NCI-H2171 treated with DMSO at 0.1 percent for 48 hours (cell line): ENCODE measurements around the gene RFXANK.
"Not testable (repeated sequence)": the region's sequence is repeated elsewhere in the genome, so short reads cannot be mapped to it uniquely, and the experiment has no call there.

Experiments
- DNase-seq: peaks from one replicate; lab custom pipeline; 2025; lab: John Stamatoyannopoulos, UW

Gene RFXANK

DNA sequence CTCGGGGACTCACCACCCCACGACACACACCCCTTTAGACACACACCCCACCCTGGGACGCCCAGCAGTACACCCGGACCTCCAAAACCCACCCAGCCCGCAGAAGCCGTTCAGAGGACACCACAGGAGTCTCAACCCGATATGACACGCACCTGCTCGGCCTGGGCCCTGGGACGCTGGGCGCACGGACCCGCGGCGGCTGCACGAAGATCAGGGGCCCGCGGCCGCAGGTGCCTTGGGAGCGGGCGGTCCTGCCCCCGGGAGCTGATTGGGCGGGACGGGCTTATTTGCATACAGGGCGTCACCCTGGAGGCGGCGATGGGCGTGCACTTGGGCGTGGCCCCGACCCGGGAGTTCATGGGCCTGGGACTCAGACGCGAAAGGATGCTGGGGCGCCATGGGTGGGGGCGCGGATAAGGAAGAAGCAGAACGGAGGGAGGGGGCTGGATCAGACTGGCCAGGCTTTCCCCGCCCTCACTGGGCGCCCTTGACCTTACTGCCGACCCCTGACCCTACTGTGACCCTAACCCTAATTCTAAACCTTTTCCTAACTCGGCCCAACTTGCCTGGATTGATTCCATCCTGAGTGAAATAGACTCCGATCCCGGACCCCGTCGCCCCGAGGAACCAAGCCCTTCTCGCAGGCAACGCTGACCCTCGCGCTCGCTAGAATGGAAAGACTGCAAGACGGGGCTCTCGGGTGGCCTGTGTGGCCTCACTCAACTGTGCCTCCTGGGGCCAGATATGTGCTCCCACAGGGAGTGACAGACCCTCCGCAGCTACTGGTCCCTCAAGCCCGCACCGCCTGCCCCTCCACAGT is 21.8 kb upstream of the RFXANK start, which contains the start of gene MEF2B:
Gene MEF2B (minus strand): TSS at position 211 of the 820 bp plus-strand sequence. CDS start 19,528 bp downstream, outside the sequence.
- DNase-seq = peak; percentile 84

GRCh38 chr19:19170873-19171672 is 21.0 kb upstream of the RFXANK start:
- no peak for DNase-seq

- DNase-seq = peak; percentile 3
Observed at GRCh38 chr19:19171821-19172532, 20.1 kb upstream of the RFXANK start.

DNA sequence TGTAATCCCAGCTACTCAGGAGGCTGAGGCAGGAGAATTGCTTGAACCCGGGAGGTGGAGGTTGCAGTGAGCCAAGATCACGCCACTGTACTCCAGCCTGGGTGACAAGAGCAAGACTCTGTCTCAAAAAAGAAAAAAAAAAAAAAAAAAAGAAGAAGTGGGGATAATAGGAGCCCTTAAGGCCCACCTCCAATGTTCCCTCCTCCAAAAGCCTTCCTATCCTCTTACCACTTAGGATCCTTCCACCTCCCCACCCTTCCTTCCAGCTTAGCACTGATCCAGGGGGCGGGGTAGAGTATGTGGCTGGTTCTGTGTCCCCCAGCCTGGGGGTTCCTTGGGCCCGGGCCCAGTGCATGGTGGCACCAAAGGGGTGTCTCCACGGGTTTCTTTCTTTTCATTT is 18.8 kb upstream of the RFXANK start:
- DNase-seq = not testable (repeated sequence)

GRCh38 chr19:19176950-19177349 is 15.1 kb upstream of the RFXANK start:
- DNase-seq = no peak

DNA sequence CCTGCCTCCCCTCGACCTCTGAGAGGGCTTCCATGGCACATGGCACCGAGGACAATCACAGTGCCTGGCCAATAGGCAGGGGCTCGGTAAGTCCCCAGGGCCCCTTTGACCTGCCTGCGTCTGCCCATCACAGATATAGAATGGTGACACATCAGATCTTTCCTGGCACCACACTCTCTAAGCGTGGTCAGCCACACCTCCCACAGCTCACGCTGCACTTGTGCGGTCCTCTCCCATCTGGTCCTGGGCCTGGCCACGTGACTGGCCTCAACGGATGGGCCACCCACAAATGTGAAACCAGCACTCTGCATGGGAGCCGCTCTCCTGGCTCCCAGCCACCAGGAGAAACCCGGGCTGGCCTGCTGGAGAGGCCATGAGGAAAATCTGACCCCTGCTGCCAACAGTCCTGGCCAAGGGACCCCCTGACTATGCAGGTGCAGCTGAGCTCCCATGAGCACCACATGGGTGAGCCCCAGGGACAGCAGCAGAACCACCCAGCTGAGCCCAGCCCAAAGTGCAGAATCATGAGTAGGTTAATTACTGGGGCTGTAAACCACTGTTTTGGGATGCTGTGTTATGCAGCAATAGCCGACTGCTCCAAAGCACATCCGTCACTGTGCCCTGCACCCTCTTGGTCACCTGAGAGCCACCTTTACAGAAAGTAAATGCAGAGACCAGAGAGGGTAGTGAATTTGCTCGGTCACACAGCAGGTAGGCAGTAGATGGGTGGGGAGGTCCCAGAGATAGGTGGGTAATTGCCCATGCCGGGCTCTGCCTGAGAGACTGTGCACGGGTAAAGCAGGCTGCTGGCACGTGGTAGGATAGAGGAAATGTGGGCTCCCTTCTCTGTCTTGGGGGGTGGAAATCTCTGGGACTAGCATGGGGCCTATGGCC is 12.3 kb upstream of the RFXANK start:
- DNase-seq = no peak

GRCh38 chr19:19181488-19181998 is 10.5 kb upstream of the RFXANK start:
- no peak for DNase-seq

DNA sequence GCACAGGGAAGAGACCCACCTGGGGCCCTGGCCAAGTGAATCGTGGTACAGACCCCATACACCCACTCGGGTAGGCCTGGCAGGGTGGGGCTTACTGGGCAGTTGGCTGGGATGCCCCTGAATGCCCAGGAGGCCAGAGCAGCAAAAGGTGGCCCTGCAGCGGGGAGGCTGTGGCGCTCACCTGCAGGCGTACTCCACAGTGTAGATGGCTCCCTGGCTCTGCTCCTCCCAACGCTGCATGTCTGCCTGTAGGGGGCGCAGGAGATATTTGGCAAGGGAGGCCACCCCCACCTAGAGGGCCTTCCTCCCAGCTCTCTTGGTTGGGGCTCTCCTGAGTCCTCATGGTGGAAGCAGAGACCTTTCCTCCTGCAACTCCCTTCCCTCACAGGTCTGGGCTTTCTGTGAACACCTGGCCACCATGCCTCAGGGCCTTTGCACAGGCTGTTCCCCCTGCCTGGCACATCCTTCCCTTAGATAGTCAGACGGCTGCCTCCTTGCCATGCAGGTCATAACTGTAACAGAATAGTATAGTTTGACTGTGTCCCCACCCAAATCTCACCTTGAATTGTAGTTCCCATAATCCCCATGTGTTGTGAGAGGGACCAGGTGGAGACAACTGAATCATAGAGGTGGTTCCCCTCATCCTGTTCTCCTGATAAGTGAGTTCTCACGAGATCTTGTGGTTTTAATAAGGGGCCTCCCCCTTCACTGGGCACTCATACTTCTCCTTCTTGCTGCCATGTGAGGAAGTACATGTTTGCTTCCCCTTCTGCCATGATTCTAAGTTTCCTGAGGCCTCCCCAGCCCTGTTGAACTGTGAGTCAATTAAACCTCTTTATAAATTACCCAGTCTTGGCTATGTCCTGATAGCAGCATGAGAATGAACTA is 6.0 kb upstream of the RFXANK start:
- no peak for DNase-seq

DNA sequence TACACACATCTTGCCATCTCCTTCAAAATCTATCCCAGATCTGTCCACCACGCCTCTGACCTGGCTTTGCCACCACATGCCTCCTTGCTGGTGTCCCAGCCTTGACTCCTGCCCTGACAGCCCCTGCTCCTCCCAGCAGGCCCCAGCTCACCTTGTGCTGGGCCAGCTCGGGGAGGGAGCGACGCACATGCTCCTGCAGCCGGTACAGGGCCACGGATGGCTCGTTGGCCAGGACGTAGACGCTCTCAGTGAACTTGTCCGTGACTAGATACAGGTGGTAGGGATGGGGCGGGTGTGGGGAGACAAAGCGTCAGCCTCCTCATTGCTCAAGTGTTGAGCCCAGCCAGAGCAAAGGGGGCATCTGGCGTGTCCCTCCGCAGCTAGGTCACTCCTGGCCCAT is 5.3 kb upstream of the RFXANK start:
- no peak for DNase-seq

DNA sequence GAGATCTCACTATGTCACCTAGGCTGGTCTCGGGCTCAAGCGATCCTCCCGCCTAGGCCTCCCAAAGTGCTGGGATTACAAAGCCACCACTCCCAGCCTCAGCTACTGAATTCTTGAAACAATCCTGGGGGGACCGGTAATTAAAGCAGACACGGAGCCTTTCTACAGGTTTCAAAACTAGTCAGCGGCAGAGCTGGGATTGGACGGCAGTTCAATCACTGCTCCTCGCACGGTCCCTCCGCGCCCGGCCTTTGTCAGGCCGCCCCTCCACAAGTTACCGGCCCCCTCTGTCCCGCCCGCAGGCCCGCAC is 335 bp upstream of the RFXANK start:
- no peak for DNase-seq

DNA sequence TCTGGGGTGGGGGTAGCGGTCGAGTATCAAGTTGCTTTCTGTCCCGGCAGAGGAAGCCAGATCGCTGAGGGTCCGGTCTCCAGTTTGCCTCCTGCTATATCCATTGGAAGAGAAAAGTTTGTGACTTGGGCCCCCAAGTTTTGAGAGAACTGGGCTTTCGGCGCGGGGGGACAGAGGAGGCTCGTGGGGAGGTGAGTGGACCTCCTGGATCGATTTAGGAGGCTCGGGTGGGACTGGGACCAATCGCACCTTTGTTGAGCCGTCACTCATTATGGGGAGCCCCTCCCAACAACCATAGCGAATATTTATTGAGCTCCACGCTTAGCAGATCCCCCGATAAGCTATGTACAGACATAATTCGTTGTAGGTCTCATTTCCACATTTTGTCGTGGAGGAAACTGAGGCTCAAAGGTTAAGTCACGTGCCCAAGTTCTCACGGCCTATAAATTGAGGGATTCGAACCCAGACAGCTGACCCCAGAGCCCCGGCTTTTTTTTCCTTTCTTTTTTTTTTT is 909 bp downstream of the RFXANK start:
- no peak for DNase-seq

- no peak for DNase-seq
Observed at GRCh38 chr19:19193926-19194325, 1.9 kb downstream of the RFXANK start.

- no peak for DNase-seq
Observed at GRCh38 chr19:19201697-19202630, 9.9 kb downstream of the RFXANK start.

DNA sequence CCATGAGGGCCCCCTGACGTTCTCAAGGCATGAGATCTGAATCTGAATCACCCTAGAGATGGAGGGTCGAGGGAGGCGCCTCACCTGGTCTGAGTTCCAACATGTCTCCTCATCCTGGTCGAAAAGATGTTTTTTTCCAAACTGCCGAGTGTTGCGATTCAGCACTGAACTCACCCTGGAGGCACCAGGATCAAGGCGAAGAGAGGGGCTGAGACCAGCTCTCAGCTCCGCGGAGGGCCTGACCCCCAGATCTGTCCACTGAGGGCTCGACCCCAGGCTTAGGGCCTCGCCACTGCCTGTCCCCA is 10.6 kb downstream of the RFXANK start:
- no peak for DNase-seq

DNA sequence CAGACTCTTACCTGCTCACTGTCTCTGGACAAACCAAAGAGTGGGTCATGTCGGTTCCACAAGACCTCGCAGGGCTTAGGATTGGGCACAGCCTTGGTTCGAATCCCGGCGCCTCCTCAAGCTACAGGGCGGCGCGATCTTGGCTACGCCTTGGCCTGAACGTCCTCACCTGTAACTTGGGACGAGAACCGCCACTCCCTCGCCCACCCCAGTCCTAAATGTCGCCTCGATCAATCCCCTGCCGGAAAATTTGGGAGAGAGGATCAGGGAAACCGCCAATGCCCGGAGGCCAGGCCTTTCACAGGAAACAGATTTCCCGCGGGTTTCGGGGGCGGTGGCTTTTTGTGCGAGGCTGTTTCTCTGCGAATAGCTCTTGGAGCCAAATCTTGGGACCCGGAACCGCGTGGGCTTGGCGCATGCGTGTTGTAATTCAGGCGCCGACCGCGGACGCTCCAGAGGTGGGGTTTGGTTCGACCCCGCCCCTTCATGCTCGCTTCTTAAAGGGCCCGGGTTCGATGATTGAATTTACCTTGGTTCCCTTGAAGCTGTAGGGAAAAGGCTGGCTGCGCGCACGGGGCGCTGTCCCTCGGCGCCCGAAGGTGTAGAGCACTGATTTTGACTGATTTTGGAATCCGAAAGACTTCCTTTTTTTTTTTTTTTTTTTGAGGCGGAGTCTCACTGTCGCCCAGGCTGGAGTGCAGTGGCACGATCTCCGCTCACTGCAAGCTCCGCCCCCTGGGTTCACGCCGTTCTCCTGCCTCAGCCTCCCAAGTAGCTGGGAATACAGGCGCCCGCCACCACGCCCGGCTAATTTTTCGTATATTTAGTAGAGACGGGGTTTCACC is 11.2 kb downstream of the RFXANK start, which contains the start of gene NR2C2AP:
Gene NR2C2AP (minus strand): TSS at position 403 of the 845 bp plus-strand sequence. CDS start 354 bp downstream, at position 49.
- peak; percentile 88 for DNase-seq

DNA sequence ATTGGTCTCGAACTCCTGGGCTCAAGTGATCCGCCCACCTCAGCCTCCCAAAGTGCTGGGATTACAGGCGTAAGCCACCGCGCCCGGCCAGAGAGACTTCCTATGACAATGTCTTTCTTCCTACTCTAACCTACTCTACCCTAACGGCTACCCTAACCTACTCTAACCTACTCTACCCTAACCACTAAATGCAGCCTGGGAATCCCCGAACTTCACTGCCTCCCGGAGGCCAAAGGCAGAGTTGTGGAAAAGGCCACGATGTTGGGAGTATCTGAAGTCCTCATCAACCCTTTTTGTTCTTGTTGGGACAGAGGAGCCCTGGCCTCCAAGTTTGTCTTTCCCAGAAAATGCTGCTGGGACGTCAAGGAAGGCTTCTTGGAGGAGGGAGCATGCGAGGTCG is 12.1 kb downstream of the RFXANK start:
- DNase-seq = no peak

DNA sequence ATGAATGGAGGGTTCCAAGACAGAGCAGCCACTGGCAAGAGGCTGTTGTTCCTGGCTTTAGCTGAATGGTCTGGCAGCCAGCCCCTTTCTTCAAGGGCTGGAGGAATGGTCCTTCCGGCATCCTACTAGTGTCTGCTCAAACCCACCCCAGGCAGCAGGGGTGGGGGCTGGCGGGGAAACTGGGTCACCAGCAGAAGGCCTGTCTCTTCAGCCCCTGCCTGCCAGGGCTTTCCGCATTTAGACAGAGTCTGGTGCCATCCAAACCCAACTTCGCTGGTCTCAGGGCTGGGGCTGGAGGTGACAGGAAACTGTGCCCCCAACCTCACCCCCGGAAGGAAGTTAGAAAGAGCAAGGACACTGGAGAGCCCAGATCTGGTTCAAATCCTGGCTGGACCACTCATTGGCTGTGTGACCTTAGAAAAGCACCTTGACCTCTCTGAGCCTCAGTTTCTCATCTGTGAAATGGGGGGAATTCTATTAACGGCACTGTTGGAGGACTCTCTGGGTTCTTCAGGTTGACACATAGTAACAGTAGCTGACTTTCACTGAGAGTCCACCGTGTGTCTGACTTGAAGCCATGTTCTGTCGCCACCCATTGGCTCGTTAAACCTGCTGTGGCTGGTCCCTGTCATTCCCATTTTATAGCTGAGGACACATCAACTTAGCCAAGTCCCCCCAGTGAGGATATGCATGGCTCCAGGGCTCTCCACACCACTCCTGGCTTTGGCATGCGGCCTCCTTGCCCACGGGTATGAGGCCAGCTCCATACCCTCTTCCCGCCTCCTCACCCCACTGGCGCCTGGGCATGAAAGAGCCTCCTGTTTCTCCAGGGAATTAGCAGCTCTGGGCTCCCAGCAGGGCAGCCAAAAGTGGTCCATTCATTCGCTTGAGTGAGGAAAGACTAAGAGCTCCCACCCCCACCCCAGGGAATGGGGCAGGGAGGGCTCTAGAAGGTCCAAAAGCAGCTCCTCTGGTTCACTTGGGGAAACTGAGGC is 13.7 kb downstream of the RFXANK start:
- no peak for DNase-seq
